WERI-Rb-1 (cell line): ENCODE data around the gene PACRG.

Experiments
- DNase-seq: peaks from one replicate; pipeline ENCODE4 v3.0.0-alpha.2; 2020
- H3K27ac ChIP-seq: fragments of 250-450 bp; sonication (Bioruptor Pico); 2 replicates; pipeline ENCODE4 v1.5.1; 2020; ENCODE audit warnings: mild to moderate bottlenecking, moderate library complexity
- H3K27me3 ChIP-seq: fragments of 250-450 bp; sonication (Bioruptor Pico); 2 replicates; pipeline ENCODE4 v1.5.1; 2021; ENCODE audit warnings: mild to moderate bottlenecking, low read depth, moderate library complexity; ENCODE audit not compliant: insufficient read depth, severe bottlenecking
- H3K36me3 ChIP-seq: fragments of 250-450 bp; sonication (Bioruptor Pico); 2 replicates; pipeline ENCODE4 v1.5.1; 2020; ENCODE audit warnings: mild to moderate bottlenecking, moderate library complexity
- H3K4me3 ChIP-seq: 2 replicates; pipeline ENCODE4 v1.5.1; 2011; ENCODE audit warnings: low read depth, mild to moderate bottlenecking, control low read depth, low read length
- H3K9me3 ChIP-seq: fragments of 250-450 bp; sonication (Bioruptor Pico); 2 replicates; pipeline ENCODE4 v1.5.1; 2021; ENCODE audit warnings: mild to moderate bottlenecking, moderate library complexity; ENCODE audit not compliant: severe bottlenecking
- TF ChIP-seq, protein P1 (sequence below): IDR thresholded peaks from 2 replicates; pipeline ENCODE4 v1.5.1; 2011; ENCODE audit warnings: low read depth, mild to moderate bottlenecking, control low read depth, inconsistent platforms, low read length

Gene PACRG

DNA sequence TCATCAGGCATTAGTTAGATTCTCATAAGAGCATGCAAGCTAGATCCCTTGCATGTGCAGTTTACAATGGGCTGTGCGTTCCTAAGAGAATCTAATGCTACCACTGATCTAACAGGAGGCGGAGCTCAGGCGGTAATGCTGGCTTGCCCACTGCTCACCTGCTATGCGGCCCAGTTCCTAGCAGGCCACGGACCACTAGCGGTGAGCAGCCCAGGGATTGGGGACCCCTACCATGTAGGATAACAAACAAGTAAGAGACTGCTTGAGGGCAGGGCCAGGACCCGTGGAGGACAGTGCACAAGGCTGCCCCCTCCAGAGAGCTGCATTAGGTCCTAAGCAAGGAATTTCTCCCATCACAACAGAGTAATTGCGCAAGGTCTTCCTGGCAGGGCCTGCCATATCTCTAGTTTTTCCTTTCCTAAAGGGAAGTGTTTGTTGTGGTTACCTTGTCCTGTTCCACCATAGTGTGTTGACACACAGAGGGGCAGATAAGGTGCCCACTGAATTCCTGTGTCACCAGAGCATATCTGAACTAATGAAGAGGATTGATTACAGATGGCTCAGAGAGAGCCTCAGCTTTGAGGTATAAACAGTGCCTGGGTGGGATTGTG, 58.0 kb downstream of the PACRG start:
- Histone ChIP-seq H3K27me3 (no peaks in the 10 kb centered on the region), H3K4me3 (no peak overlapping the region), H3K27ac (no peak overlapping the region), H3K36me3 (no peaks in the 10 kb centered on the region), H3K9me3 (no peaks in the 10 kb centered on the region)
- no peak for DNase-seq
- TF ChIP-seq, protein P1, sequence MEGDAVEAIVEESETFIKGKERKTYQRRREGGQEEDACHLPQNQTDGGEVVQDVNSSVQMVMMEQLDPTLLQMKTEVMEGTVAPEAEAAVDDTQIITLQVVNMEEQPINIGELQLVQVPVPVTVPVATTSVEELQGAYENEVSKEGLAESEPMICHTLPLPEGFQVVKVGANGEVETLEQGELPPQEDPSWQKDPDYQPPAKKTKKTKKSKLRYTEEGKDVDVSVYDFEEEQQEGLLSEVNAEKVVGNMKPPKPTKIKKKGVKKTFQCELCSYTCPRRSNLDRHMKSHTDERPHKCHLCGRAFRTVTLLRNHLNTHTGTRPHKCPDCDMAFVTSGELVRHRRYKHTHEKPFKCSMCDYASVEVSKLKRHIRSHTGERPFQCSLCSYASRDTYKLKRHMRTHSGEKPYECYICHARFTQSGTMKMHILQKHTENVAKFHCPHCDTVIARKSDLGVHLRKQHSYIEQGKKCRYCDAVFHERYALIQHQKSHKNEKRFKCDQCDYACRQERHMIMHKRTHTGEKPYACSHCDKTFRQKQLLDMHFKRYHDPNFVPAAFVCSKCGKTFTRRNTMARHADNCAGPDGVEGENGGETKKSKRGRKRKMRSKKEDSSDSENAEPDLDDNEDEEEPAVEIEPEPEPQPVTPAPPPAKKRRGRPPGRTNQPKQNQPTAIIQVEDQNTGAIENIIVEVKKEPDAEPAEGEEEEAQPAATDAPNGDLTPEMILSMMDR: no peak

DNA sequence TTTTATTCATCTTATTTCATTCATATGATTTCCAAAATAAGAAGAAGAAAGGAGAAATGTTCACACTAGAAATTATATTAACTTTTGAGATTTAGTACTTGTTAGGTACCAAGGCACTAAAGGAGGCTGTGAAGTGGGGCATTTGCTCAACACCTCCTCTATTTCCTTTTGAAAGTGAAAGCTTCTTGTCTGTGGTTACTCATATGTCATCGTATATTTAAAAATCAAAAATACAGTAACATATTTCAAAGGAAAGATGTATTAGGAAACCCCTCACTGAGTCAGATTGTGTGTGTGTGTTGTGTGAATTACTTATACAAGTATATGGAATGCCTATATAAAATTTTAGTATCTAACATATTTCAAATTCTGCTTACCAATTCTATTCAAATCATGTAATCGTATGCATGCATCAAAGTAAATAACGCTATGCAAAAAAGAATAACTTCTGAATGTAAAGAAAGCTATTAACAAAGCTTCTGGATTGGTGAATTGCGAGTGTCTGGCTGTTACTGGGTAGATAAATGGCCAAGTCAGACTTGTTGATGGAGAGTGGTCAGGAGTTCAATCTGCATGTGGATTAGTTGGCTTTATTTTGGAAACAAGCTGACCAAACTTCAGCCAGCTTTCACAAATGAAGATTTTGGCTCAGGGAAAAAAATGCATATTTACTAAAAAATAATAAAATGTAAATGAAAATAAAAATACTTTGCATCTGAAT, 70.9 kb downstream of the PACRG start:
- Histone ChIP-seq H3K9me3 (no peaks in the 10 kb centered on the region), H3K27ac (no peak overlapping the region), H3K36me3 (no peaks in the 10 kb centered on the region), H3K4me3 (no peak overlapping the region), H3K27me3 (no peaks in the 10 kb centered on the region)
- no peak for DNase-seq
- TF ChIP-seq, protein P1: no peak

DNA sequence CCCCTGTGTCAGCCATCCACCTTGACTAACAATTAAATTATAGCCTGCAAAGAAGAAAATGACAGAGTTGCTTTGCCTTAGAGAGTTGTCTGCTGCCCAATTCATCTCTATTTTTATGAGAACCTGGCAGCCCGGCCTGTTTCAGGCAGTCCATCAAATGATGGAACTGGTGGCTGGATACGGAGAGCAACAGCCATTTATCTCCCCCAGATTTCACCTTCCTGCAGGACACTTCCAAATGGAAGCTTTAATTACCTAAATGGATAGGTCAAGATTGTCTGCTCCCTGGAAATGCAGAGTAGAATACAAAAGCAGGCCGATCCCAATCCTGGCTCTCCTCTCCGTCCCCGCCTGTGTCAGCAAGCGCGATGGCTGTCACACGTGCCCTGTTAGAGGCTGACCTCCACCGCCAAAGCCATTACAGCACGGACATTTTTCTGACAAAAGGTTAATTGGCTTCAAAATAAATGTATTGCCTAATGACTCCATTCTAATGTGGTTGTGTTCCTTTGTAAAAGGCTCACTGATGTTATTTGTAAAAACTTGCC, 86.7 kb downstream of the PACRG start:
- TF ChIP-seq, protein P1: no peak
- no peak for DNase-seq
- Histone ChIP-seq H3K27ac (no peak overlapping the region), H3K4me3 (no peak overlapping the region), H3K36me3 (no peaks in the 10 kb centered on the region), H3K27me3 (no peaks in the 10 kb centered on the region), H3K9me3 (no peaks in the 10 kb centered on the region)

DNA sequence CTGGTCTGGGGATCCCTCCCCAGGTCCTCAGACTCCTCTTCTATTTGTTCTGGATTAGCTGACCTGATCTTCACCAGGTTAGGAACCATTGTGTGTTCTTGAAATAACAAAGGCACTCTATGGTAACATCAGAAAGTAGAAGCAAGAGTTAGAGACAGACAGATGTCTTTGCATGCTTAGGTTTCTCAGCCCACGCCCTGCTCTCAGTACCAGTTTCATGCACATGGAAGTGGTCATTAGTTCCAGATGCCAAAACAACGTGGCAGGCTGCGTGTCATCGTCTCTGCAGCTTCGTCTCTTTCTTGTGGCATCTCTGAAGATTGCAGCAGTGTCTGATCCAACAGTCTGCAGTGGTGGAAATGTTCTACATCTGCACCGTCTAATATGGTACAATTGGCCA, 89.4 kb downstream of the PACRG start:
- Histone ChIP-seq H3K27me3 (no peaks in the 10 kb centered on the region), H3K4me3 (no peak overlapping the region), H3K36me3 (no peaks in the 10 kb centered on the region), H3K27ac (no peak overlapping the region), H3K9me3 (no peaks in the 10 kb centered on the region)
- DNase-seq: no peak
- TF ChIP-seq, protein P1: no peak

DNA sequence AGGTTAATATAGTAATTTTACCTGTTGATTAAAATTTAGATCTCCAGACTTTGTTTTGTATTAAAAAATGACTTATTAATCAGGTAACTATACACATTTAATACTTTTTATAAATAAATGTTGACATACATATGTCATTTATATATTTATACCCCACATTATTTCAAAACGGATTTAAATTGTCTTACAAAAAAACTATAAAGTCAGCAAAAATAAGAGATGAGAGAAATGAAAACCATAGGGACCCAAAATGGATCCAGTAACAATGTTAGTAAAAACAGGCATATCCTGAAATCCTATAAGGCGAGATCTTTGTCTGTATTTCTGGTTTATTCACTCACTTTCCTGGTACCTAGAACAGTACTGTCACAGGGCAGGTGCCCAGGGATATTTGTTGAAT, 91.5 kb downstream of the PACRG start:
- DNase-seq: no peak
- no peak overlapping the region for H3K27ac ChIP-seq
- TF ChIP-seq, protein P1: no peak
- no peaks in the 10 kb centered on the region for H3K36me3 ChIP-seq
- no peak overlapping the region for H3K4me3 ChIP-seq
- H3K9me3 ChIP-seq: no peaks in the 10 kb centered on the region
- H3K27me3 ChIP-seq: no peaks in the 10 kb centered on the region
